ENCODE results near the gene EGFL7.

EGFL7 gene

GRCh38 chr9:136717399-136717798 is 54.7 kb downstream of the EGFL7 start:
- no peak for DNase-seq (ENCODE audit: extremely low spot score)
- CTCF ChIA-PET, result no interaction called here
- POLR2A ChIA-PET, result interaction anchor here (2.4 kb wide), 1 partner anchor 10 kb away, joined by 14 read pairs; no protein-coding TSS in a partner anchor
- TF ChIP-seq SP1 (IDR thresholded peaks at IDR 0.05) (no peak), FOXM1 (IDR thresholded peaks at IDR 0.05; ENCODE audit: borderline replicate concordance) (no peak), LEF1 (IDR thresholded peaks at IDR 0.05; ENCODE audit: borderline replicate concordance) (no peak), FOXK2 (IDR thresholded peaks at IDR 0.05) (no peak), ARNT (IDR thresholded peaks at IDR 0.05) (no peak), NFRKB (IDR thresholded peaks at IDR 0.05) (no peak), HDGF (IDR thresholded peaks at IDR 0.05; ENCODE audit: borderline replicate concordance) (no peak), TARDBP (IDR thresholded peaks at IDR 0.05) (no peak), FOXA1 (IDR thresholded peaks at IDR 0.05) (no peak)

GRCh38 chr9:136718345-136719194 is 55.9 kb downstream of the EGFL7 start:
- DNase-seq (ENCODE audit: extremely low spot score), result no peak
- ChIA-PET CTCF (interaction anchor here (0.5 kb wide), 1 partner anchor 32 kb away, joined by 3 read pairs; no protein-coding TSS in a partner anchor), POLR2A (interaction anchor here (2.4 to 3.2 kb wide), 2 partner anchors 9 to 11 kb away, joined by 14 read pairs; no protein-coding TSS in a partner anchor)
- TF ChIP-seq NFRKB (IDR thresholded peaks at IDR 0.05) (no peak), CTBP1 (IDR thresholded peaks at IDR 0.05; ENCODE audit: borderline replicate concordance) (no peak), TARDBP (IDR thresholded peaks at IDR 0.05) (no peak), ARNT (IDR thresholded peaks at IDR 0.05) (no peak), FOXM1 (IDR thresholded peaks at IDR 0.05; ENCODE audit: borderline replicate concordance) (no peak), HDGF (IDR thresholded peaks at IDR 0.05; ENCODE audit: borderline replicate concordance) (no peak)

GRCh38 chr9:136719195-136719880 is 56.6 kb downstream of the EGFL7 start:
- CTCF ChIA-PET, result interaction anchor here (0.5 kb wide), 1 partner anchor 33 kb away, joined by 3 read pairs; no protein-coding TSS in a partner anchor
- TF ChIP-seq FOXA1 (IDR thresholded peaks at IDR 0.05), result no peak
- TF ChIP-seq PKNOX1 (IDR thresholded peaks at IDR 0.05), result no peak
- no peak for TF ChIP-seq TARDBP (IDR thresholded peaks at IDR 0.05)
- TF ChIP-seq SP1 (IDR thresholded peaks at IDR 0.05), result no peak
- no peak for TF ChIP-seq HDGF (IDR thresholded peaks at IDR 0.05; ENCODE audit: borderline replicate concordance)
- TF ChIP-seq FOXM1 (IDR thresholded peaks at IDR 0.05; ENCODE audit: borderline replicate concordance), result no peak
- no peak for TF ChIP-seq SUZ12 (IDR thresholded peaks at IDR 0.05)
- TF ChIP-seq NFRKB (IDR thresholded peaks at IDR 0.05), result no peak
- no peak for TF ChIP-seq L3MBTL2 (conservative IDR thresholded peaks at IDR 0.05)
- TF ChIP-seq FOXK2 (IDR thresholded peaks at IDR 0.05), result no peak
- no peak for TF ChIP-seq ARNT (IDR thresholded peaks at IDR 0.05)
- no peak for TF ChIP-seq BHLHE40 (IDR thresholded peaks at IDR 0.05; ENCODE audit: borderline replicate concordance)
- TF ChIP-seq CTBP1 (IDR thresholded peaks at IDR 0.05; ENCODE audit: borderline replicate concordance), result no peak
- no peak for TF ChIP-seq ELF4 (IDR thresholded peaks at IDR 0.05)
- no peak for TF ChIP-seq ZNF384 (IDR thresholded peaks at IDR 0.05)
- no peak for TF ChIP-seq LEF1 (IDR thresholded peaks at IDR 0.05; ENCODE audit: borderline replicate concordance)
- DNase-seq (ENCODE audit: extremely low spot score), result no peak
- POLR2A ChIA-PET, result interaction anchor here (2.4 to 3.2 kb wide), 2 partner anchors 8 to 10 kb away, joined by 14 read pairs; no protein-coding TSS in a partner anchor

GRCh38 chr9:136720251-136720897 is 57.7 kb downstream of the EGFL7 start:
- TF ChIP-seq HDGF (IDR thresholded peaks at IDR 0.05; ENCODE audit: borderline replicate concordance) (no peak), SP1 (IDR thresholded peaks at IDR 0.05) (no peak), LEF1 (IDR thresholded peaks at IDR 0.05; ENCODE audit: borderline replicate concordance) (no peak), L3MBTL2 (conservative IDR thresholded peaks at IDR 0.05) (no peak), FOXA1 (IDR thresholded peaks at IDR 0.05) (no peak), FOXK2 (IDR thresholded peaks at IDR 0.05) (no peak), TARDBP (IDR thresholded peaks at IDR 0.05) (no peak), ZNF384 (IDR thresholded peaks at IDR 0.05) (no peak), BHLHE40 (IDR thresholded peaks at IDR 0.05; ENCODE audit: borderline replicate concordance) (no peak), NFRKB (IDR thresholded peaks at IDR 0.05) (no peak)
- POLR2A ChIA-PET, result interaction anchor here (3.2 kb wide), 1 partner anchor 9 kb away, joined by 14 read pairs; no protein-coding TSS in a partner anchor
- CTCF ChIA-PET, result no interaction called here
- no peak for DNase-seq (ENCODE audit: extremely low spot score)

GRCh38 chr9:136720898-136721338 is 58.2 kb downstream of the EGFL7 start:
- CTCF ChIA-PET, result no interaction called here

More at GRCh38 chr9:136720898-136721338, 58.2 kb downstream of the EGFL7 start:
- POLR2A ChIA-PET, result interaction anchor here (3.2 kb wide), 1 partner anchor 9 kb away, joined by 14 read pairs; no protein-coding TSS in a partner anchor
- DNase-seq (ENCODE audit: extremely low spot score), result no peak
- TF ChIP-seq CTBP1 (IDR thresholded peaks at IDR 0.05; ENCODE audit: borderline replicate concordance) (no peak), PKNOX1 (IDR thresholded peaks at IDR 0.05) (no peak), FOXM1 (IDR thresholded peaks at IDR 0.05; ENCODE audit: borderline replicate concordance) (no peak), ZNF384 (IDR thresholded peaks at IDR 0.05) (no peak), LEF1 (IDR thresholded peaks at IDR 0.05; ENCODE audit: borderline replicate concordance) (no peak), HDGF (IDR thresholded peaks at IDR 0.05; ENCODE audit: borderline replicate concordance) (no peak), FOXA1 (IDR thresholded peaks at IDR 0.05) (no peak), ARNT (IDR thresholded peaks at IDR 0.05) (no peak), BHLHE40 (IDR thresholded peaks at IDR 0.05; ENCODE audit: borderline replicate concordance) (no peak), SP1 (IDR thresholded peaks at IDR 0.05) (no peak), TARDBP (IDR thresholded peaks at IDR 0.05) (no peak), SUZ12 (IDR thresholded peaks at IDR 0.05) (no peak)

Measured in HEK293T (cell line).